HepG2 (cell line): ENCODE results near the gene PLEKHA6. TPM values are rescaled to one million over a fixed set of nuclear protein-coding genes. Genes with fewer than 3 reads are reported as not detected.

Experiments
- ATAC-seq: fragments of 200-7000 bp; cut with Tn5 transposase; 3 replicates; pipeline ENCODE4 v1.9.1; 2020; ENCODE audit warnings: mild to moderate bottlenecking, moderate library complexity
- BruUV-seq: library from RNA; stranded (reverse); fragments of 400-500 nt; replicated peaks from 2 replicates; lab custom pipeline; 2021; lab: Mats Ljungman, UMichigan
- CTCF ChIA-PET: fragments of 300-600 bp; formaldehyde crosslinking; extraction: SDS; loops from one replicate; lab custom pipeline; 2021; ENCODE audit warnings: low total read pairs, inconsistent platforms, low intra/inter-chr PET ratio; lab: Yijun Ruan, JAX
- POLR2A ChIA-PET: fragments of 350-600 bp; sonication (Branson Sonifier 250); formaldehyde crosslinking; loops from one replicate; lab custom pipeline; 2020; ENCODE audit warnings: antibody characterized with exemption, inconsistent platforms; lab: Yijun Ruan, JAX
- DNase-seq: peaks from one replicate; pipeline ENCODE4 v3.0.0-alpha.2; 2015; ENCODE audit warnings: low spot score
- FAIRE-seq: peaks from 3 replicates; lab custom pipeline; 2011; peaks lifted over from hg19 to GRCh38; lab: Jason Lieb, UNC
- H2AFZ ChIP-seq: one replicate; pipeline ENCODE4 v1.6.1; 2011; ENCODE audit warnings: low read length, inconsistent platforms
- H3K27ac ChIP-seq: fragments of 300-600 bp; 3 replicates; pipeline ENCODE4 v1.8.0; 2011; ENCODE audit warnings: mixed run types, mild to moderate bottlenecking, mixed read lengths, low read length, inconsistent platforms; ENCODE audit not compliant: insufficient read depth; ENCODE audit errors: extremely low read length
- H3K27me3 ChIP-seq, 2 experiments: fragments of 200-600 bp in 1 of 2; 2 replicates in 1 of 2; 3 replicates in 1 of 2; pipeline versions ENCODE4 v1.6.0 to v1.8.0; 2011; ENCODE audit warnings: low read length in 2 of 2, mild to moderate bottlenecking in 2 of 2, moderate library complexity in 2 of 2, inconsistent platforms in 1 of 2; ENCODE audit not compliant: insufficient read depth in 2 of 2, control insufficient read depth in 1 of 2
- H3K36me3 ChIP-seq, 2 experiments: fragments of 200-600 bp in 1 of 2; replicated peaks in 1 of 2; 2 replicates in 1 of 2; 3 replicates in 1 of 2; pipeline versions ENCODE4 v1.5.1 to v1.8.0; 2011; ENCODE audit warnings: low read length in 2 of 2, inconsistent platforms in 1 of 2; ENCODE audit not compliant: insufficient read depth in 2 of 2, control insufficient read depth in 1 of 2
- H3K4me1 ChIP-seq: 2 replicates; pipeline ENCODE4 v1.5.1; 2012; ENCODE audit warnings: low read length, inconsistent platforms; ENCODE audit not compliant: insufficient read depth
- H3K4me2 ChIP-seq: 2 replicates; pipeline ENCODE4 v1.6.0; 2011; ENCODE audit warnings: low read depth, low read length, inconsistent platforms
- H3K4me3 ChIP-seq, 3 experiments: fragments of 200-600 bp in 1 of 3; sonication (generic), shearing (Covaris generic) in 1 of 3; replicated peaks in 1 of 3; 2 replicates each; pipeline ENCODE4 v1.5.1; 2011 to 2016; ENCODE audit warnings: low read length in 3 of 3, inconsistent platforms in 2 of 3, low read depth in 2 of 3, mild to moderate bottlenecking in 2 of 3, control low read depth in 1 of 3, mixed read lengths in 1 of 3; ENCODE audit not compliant: insufficient read depth in 1 of 3
- H3K79me2 ChIP-seq: one replicate; pipeline ENCODE4 v1.6.1; 2011; ENCODE audit warnings: low read length, inconsistent platforms; ENCODE audit not compliant: insufficient read depth
- H3K9ac ChIP-seq: 2 replicates; pipeline ENCODE4 v1.6.0; 2011; ENCODE audit warnings: mild to moderate bottlenecking, low read depth, low read length, inconsistent platforms; ENCODE audit not compliant: insufficient read depth
- H3K9me3 ChIP-seq: 2 replicates; pipeline ENCODE4 v1.5.1; 2012; ENCODE audit warnings: mild to moderate bottlenecking, low read length
- H4K20me1 ChIP-seq: 2 replicates; pipeline ENCODE4 v1.6.0; 2011; ENCODE audit warnings: inconsistent platforms, mild to moderate bottlenecking, low read length, moderate library complexity; ENCODE audit not compliant: insufficient read depth
- CBFB ChIP-seq: sonication (generic); formaldehyde crosslinking; IDR thresholded peaks from 2 replicates; pipeline ENCODE4 v1.4.0; 2020; ENCODE audit warnings: missing genetic modification reagents
- ZNF260 ChIP-seq: sonication (generic); formaldehyde crosslinking; IDR thresholded peaks from 2 replicates; pipeline ENCODE4 v1.4.0; 2020; ENCODE audit warnings: missing genetic modification reagents, low read depth, mild to moderate bottlenecking, borderline replicate concordance
- ZNF430 ChIP-seq: sonication (generic); formaldehyde crosslinking; IDR thresholded peaks from 2 replicates; pipeline ENCODE4 v1.9.0; 2021; ENCODE audit warnings: mild to moderate bottlenecking, missing genetic modification reagents
- WGBS: methylation state at CpG from one replicate; pipeline ENCODE4 v1.1.6; 2017; ENCODE audit warnings: low lambda C conversion rate; 5-methylcytosine and 5-hydroxymethylcytosine counted together
- in situ Hi-C: cut with HindIII; loops from 2 replicates; pipeline ENCODE4 v1.10.0; 2017; ENCODE audit warnings: low pct_unique_long_range_greater_than_20kb; ENCODE audit not compliant: extremely low pct_ligation_motif_present
- intact Hi-C: fragments of 100-400 bp; cut with micrococcal nuclease; formaldehyde crosslinking; loops from one replicate; pipeline ENCODE4 v1.10.0; 2022; ENCODE audit not compliant: unreplicated experiment
- polyA plus RNA-seq, 8 experiments: library from polyadenylated mRNA; depleted of rRNA in 3 of 8; stranded (reverse) in 7 of 8; unstranded in 1 of 8; fragments of >200 nt; fragmentation: Illumina TruSeq in 4 of 8; extraction: Trizol in 4 of 8; gene quantifications; 2 replicates each; pipeline versions ENCODE4 v1.2.1 to v1.2.3, GENCODE V29; 2011 to 2016; ENCODE audit warnings: low read depth in 4 of 8, missing spikeins in 1 of 8, mixed read lengths in 1 of 8; ENCODE audit not compliant: insufficient read depth in 1 of 8
- total RNA-seq, 5 experiments: library from RNA; depleted of rRNA; stranded (reverse); fragments of >200 nt; fragmentation: Illumina TruSeq; extraction: Trizol; gene quantifications; 2 replicates each; pipeline ENCODE4 v1.2.3, GENCODE V29; 2016; ENCODE audit warnings: low read depth in 1 of 5
- TF ChIP-seq, protein P1 (sequence below): fragments of 450-650 bp; IDR thresholded peaks from 2 replicates; pipeline ENCODE4 v1.6.1; 2017; ENCODE audit warnings: mild to moderate bottlenecking
- TF ChIP-seq, protein P2 (sequence below): sonication (generic); formaldehyde crosslinking; IDR thresholded peaks from 2 replicates; pipeline ENCODE4 v1.5.0; 2020; ENCODE audit warnings: mild to moderate bottlenecking, missing genetic modification reagents
- TF ChIP-seq, protein P3 (sequence below): sonication (generic); formaldehyde crosslinking; IDR thresholded peaks from 2 replicates; pipeline ENCODE4 v1.8.0; 2022; ENCODE audit warnings: mild to moderate bottlenecking, missing genetic modification reagents

PLEKHA6 gene
- total and polyA plus RNA-seq, 2 of the 13 experiments (the other 11 are each of a cell fraction or from before 2014, with no cell fraction given), result 5.3 to 11.4 TPM

DNA sequence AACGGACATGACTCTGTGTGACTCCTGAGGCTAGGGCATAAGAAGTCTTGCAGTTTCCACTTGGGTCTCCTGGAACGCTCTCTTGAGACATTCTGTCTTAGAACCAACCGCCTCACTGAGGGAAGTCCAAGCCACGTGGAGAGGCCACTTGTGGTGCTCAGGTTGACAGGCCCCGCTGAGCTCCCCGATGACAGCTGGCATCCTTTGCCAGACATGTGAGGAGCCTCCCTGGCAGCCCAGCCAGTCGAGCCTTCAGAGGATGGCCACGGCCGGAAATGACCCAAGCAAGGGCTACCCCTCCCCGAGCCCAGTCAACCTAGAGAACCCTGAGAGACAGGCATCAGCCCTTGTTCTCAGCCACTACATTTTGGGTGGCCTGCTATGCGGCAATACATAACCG lies 20.7 kb downstream of the PLEKHA6 start:
- Histone ChIP-seq H3K4me2 (no peak overlapping the region), H3K9me3 (no peaks in the 10 kb centered on the region), H3K27me3 (no peaks in the 10 kb centered on the region), H3K4me1 (peaks cover 10% of the 10 kb centered on the region), H4K20me1 (no peaks in the 10 kb centered on the region), H3K36me3 (no peaks in the 10 kb centered on the region; a peak in 2 of 5 replicates), H3K27ac (no peak overlapping the region), H3K4me3 (no peak overlapping the region), H3K9ac (no peak overlapping the region), H3K79me2 (peaks cover 2% of the 10 kb centered on the region), H2AFZ (no peak overlapping the region)
- DNase-seq, result no peak
- no peak for ATAC-seq
- ChIA-PET CTCF (no interaction called here), POLR2A (no interaction called here)
- WGBS, result 97% methylated on average over 3 of the region's 12 CpGs
- no TSS peak for BruUV-seq
- intact Hi-C loops, result no loop called here
- in situ Hi-C loops, result no loop called here
- no peak for FAIRE-seq
- TF ChIP-seq, protein P1, sequence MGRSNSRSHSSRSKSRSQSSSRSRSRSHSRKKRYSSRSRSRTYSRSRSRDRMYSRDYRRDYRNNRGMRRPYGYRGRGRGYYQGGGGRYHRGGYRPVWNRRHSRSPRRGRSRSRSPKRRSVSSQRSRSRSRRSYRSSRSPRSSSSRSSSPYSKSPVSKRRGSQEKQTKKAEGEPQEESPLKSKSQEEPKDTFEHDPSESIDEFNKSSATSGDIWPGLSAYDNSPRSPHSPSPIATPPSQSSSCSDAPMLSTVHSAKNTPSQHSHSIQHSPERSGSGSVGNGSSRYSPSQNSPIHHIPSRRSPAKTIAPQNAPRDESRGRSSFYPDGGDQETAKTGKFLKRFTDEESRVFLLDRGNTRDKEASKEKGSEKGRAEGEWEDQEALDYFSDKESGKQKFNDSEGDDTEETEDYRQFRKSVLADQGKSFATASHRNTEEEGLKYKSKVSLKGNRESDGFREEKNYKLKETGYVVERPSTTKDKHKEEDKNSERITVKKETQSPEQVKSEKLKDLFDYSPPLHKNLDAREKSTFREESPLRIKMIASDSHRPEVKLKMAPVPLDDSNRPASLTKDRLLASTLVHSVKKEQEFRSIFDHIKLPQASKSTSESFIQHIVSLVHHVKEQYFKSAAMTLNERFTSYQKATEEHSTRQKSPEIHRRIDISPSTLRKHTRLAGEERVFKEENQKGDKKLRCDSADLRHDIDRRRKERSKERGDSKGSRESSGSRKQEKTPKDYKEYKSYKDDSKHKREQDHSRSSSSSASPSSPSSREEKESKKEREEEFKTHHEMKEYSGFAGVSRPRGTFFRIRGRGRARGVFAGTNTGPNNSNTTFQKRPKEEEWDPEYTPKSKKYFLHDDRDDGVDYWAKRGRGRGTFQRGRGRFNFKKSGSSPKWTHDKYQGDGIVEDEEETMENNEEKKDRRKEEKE, result no peak
- no peak for TF ChIP-seq ZNF260 (CRISPR knock-in tag)
- no peak for TF ChIP-seq ZNF430
- TF ChIP-seq, protein P2, sequence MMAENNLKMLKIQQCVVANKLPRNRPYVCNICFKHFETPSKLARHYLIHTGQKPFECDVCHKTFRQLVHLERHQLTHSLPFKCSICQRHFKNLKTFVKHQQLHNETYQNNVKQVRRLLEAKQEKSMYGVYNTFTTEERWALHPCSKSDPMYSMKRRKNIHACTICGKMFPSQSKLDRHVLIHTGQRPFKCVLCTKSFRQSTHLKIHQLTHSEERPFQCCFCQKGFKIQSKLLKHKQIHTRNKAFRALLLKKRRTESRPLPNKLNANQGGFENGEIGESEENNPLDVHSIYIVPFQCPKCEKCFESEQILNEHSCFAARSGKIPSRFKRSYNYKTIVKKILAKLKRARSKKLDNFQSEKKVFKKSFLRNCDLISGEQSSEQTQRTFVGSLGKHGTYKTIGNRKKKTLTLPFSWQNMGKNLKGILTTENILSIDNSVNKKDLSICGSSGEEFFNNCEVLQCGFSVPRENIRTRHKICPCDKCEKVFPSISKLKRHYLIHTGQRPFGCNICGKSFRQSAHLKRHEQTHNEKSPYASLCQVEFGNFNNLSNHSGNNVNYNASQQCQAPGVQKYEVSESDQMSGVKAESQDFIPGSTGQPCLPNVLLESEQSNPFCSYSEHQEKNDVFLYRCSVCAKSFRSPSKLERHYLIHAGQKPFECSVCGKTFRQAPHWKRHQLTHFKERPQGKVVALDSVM (CRISPR knock-in tag), result no peak
- TF ChIP-seq CBFB (CRISPR knock-in tag), result no peak
- TF ChIP-seq, protein P3, sequence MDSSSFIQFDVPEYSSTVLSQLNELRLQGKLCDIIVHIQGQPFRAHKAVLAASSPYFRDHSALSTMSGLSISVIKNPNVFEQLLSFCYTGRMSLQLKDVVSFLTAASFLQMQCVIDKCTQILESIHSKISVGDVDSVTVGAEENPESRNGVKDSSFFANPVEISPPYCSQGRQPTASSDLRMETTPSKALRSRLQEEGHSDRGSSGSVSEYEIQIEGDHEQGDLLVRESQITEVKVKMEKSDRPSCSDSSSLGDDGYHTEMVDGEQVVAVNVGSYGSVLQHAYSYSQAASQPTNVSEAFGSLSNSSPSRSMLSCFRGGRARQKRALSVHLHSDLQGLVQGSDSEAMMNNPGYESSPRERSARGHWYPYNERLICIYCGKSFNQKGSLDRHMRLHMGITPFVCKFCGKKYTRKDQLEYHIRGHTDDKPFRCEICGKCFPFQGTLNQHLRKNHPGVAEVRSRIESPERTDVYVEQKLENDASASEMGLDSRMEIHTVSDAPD (CRISPR knock-in tag), result no peak
